IMR-90 (cell line): ENCODE measurements around the gene PTPRH. TPM values are rescaled to one million over a fixed set of nuclear protein-coding genes. Genes with fewer than 3 reads are reported as not detected.

Source experiments
- ATAC-seq: fragments of 200-7000 bp; cut with Tn5 transposase; 2 replicates; pipeline ENCODE4 v1.9.1; 2020; ENCODE audit warnings: low read depth, mild to moderate bottlenecking, moderate library complexity
- BruUV-seq: library from RNA; stranded (reverse); fragments of 400-500 nt; replicated peaks from 2 replicates; lab custom pipeline; 2021; lab: Mats Ljungman, UMichigan
- CTCF ChIA-PET: fragments of 300-600 bp; formaldehyde crosslinking; extraction: SDS; loops from one replicate; lab custom pipeline; 2021; ENCODE audit warnings: antibody characterized with exemption; lab: Yijun Ruan, JAX
- POLR2A ChIA-PET: fragments of 300-600 bp; sonication (Branson Sonifier 250); formaldehyde crosslinking; loops from one replicate; lab custom pipeline; 2022; ENCODE audit warnings: antibody characterized with exemption; ENCODE audit not compliant: unreplicated experiment; lab: Charles Lee
- DNase-seq: peaks from one replicate; pipeline ENCODE4 v3.0.0; 2013
- H2AFZ ChIP-seq: replicated peaks from 2 replicates; pipeline ENCODE3; 2013; ENCODE audit warnings: low read length, mild to moderate bottlenecking; ENCODE audit not compliant: poor library complexity
- H2AK5ac ChIP-seq: 2 replicates; pipeline ENCODE4 v1.6.1; 2013; ENCODE audit warnings: low read depth, low read length, inconsistent platforms
- H2AK9ac ChIP-seq: replicated peaks from 2 replicates; pipeline ENCODE3; 2013; ENCODE audit warnings: mild to moderate bottlenecking, low read depth, low read length, moderate library complexity; ENCODE audit not compliant: poor library complexity
- H2BK120ac ChIP-seq: 2 replicates; pipeline ENCODE4 v1.6.1; 2013; ENCODE audit warnings: low read depth, low read length, inconsistent platforms
- H2BK15ac ChIP-seq: 3 replicates; pipeline ENCODE4 v1.6.1; 2013; ENCODE audit warnings: low read depth, low read length, inconsistent platforms
- H2BK20ac ChIP-seq: 2 replicates; pipeline ENCODE4 v1.6.1; 2013; ENCODE audit warnings: low read depth, mild to moderate bottlenecking, inconsistent platforms, low read length, moderate library complexity
- H2BK5ac ChIP-seq: 2 replicates; pipeline ENCODE4 v1.6.1; 2013; ENCODE audit warnings: mild to moderate bottlenecking, low read depth, low read length, inconsistent platforms; ENCODE audit not compliant: poor library complexity, severe bottlenecking
- H3K14ac ChIP-seq: replicated peaks from 2 replicates; pipeline ENCODE4 v1.6.1; 2013; ENCODE audit warnings: low read depth, low read length, inconsistent platforms
- H3K18ac ChIP-seq: 2 replicates; pipeline ENCODE4 v1.6.1; 2013; ENCODE audit warnings: low read depth, low read length, control low read depth
- H3K23ac ChIP-seq: 2 replicates; pipeline ENCODE4 v1.6.1; 2013; ENCODE audit warnings: low read depth, low read length, inconsistent platforms
- H3K27ac ChIP-seq: 2 replicates; pipeline ENCODE4 v1.5.1; 2013; ENCODE audit warnings: mild to moderate bottlenecking, control low read depth, low read length; ENCODE audit not compliant: insufficient read depth
- H3K27me3 ChIP-seq: 2 replicates; pipeline ENCODE4 v1.6.1; 2013; ENCODE audit warnings: low read length; ENCODE audit not compliant: control insufficient read depth, insufficient read depth
- H3K36me3 ChIP-seq: 2 replicates; pipeline ENCODE4 v1.6.1; 2013; ENCODE audit warnings: low read length, mixed read lengths; ENCODE audit not compliant: control insufficient read depth, insufficient read depth
- H3K4ac ChIP-seq: 2 replicates; pipeline ENCODE4 v1.6.1; 2013; ENCODE audit warnings: low read depth, low read length, inconsistent platforms
- H3K4me1 ChIP-seq: 2 replicates; pipeline ENCODE4 v1.6.1; 2013; ENCODE audit warnings: low read length, mixed read lengths; ENCODE audit not compliant: control insufficient read depth, insufficient read depth
- H3K4me2 ChIP-seq: 2 replicates; pipeline ENCODE4 v1.6.1; 2013; ENCODE audit warnings: low read depth, mild to moderate bottlenecking, control low read depth, low read length, moderate library complexity
- H3K4me3 ChIP-seq: 2 replicates; pipeline ENCODE4 v1.5.1; 2013; ENCODE audit warnings: low read depth, mild to moderate bottlenecking, control low read depth, low read length, moderate library complexity; ENCODE audit not compliant: insufficient read depth
- H3K56ac ChIP-seq: 2 replicates; pipeline ENCODE4 v1.6.1; 2013; ENCODE audit warnings: low read length, inconsistent platforms; ENCODE audit not compliant: insufficient read depth; ENCODE audit errors: extremely low read depth
- H3K79me1 ChIP-seq, 2 experiments: 2 replicates each; pipeline ENCODE4 v1.6.1; 2013; ENCODE audit warnings: low read length in 2 of 2, inconsistent platforms in 1 of 2, low read depth in 1 of 2
- H3K9ac ChIP-seq: 2 replicates; pipeline ENCODE4 v1.6.1; 2013; ENCODE audit warnings: low read depth, low read length, control low read depth
- H3K9me1 ChIP-seq: 2 replicates; pipeline ENCODE4 v1.6.1; 2013; ENCODE audit warnings: low read length, inconsistent platforms; ENCODE audit not compliant: insufficient read depth
- H3K9me3 ChIP-seq: 2 replicates; pipeline ENCODE4 v1.6.1; 2013; ENCODE audit warnings: low read length; ENCODE audit not compliant: control insufficient read depth, insufficient read depth
- H4K20me1 ChIP-seq: 2 replicates; pipeline ENCODE4 v1.6.1; 2013; ENCODE audit warnings: low read length, inconsistent platforms; ENCODE audit not compliant: insufficient read depth
- H4K5ac ChIP-seq: 2 replicates; pipeline ENCODE4 v1.6.1; 2013; ENCODE audit warnings: mild to moderate bottlenecking, low read depth, low read length, control low read depth
- H4K8ac ChIP-seq, 2 experiments: 2 replicates each; pipeline ENCODE4 v1.6.1; 2013; ENCODE audit warnings: low read depth in 2 of 2, low read length in 2 of 2, control low read depth in 1 of 2, inconsistent platforms in 1 of 2
- H4K91ac ChIP-seq: 2 replicates; pipeline ENCODE4 v1.6.1; 2013; ENCODE audit warnings: low read depth, low read length, inconsistent platforms; ENCODE audit not compliant: insufficient read depth
- BHLHE40 ChIP-seq: fragments of 150-350 bp; IDR thresholded peaks from 2 replicates; pipeline ENCODE4 v1.6.1; 2016; ENCODE audit warnings: mild to moderate bottlenecking, low read depth, low read length
- MAFK ChIP-seq: IDR thresholded peaks from 2 replicates; pipeline ENCODE4 v1.6.1; 2012; ENCODE audit warnings: low read depth, low read length, improper control_type of control experiment
- POLR2A ChIP-seq: IDR thresholded peaks from 2 replicates; pipeline ENCODE4 v1.6.1; 2012; ENCODE audit warnings: mild to moderate bottlenecking, low read depth, low read length
- RAD21 ChIP-seq: IDR thresholded peaks from 2 replicates; pipeline ENCODE4 v1.6.1; 2012; ENCODE audit warnings: low read length, improper control_type of control experiment
- RFX5 ChIP-seq: IDR thresholded peaks from 2 replicates; pipeline ENCODE4 v1.8.0; 2012; ENCODE audit warnings: low read depth, mild to moderate bottlenecking, low read length, moderate library complexity
- WGBS, 2 experiments: methylation state at CpG; one replicate each; pipeline versions ENCODE4 v1.1.5 to v1.1.7; 2013; ENCODE audit warnings: missing lambda C conversion rate in 2 of 2; ENCODE audit not compliant: insufficient read length in 1 of 2; ENCODE audit errors: extremely low coverage in 2 of 2; 5-methylcytosine and 5-hydroxymethylcytosine counted together
- dilution Hi-C: fragments of 300-500 bp; cut with HindIII; formaldehyde crosslinking; loops from one replicate; pipeline ENCODE4 v1.14.3; 2018; ENCODE audit warnings: low sequenced_read_pairs; ENCODE audit not compliant: unreplicated experiment
- in situ Hi-C: fragments of 300-500 bp; cut with MboI; formaldehyde crosslinking; loops from 3 replicates; pipeline ENCODE4 v1.14.3; 2019; ENCODE audit warnings: low sequenced_read_pairs, inconsistent platforms, mixed read lengths
- intact Hi-C: fragments of 100-400 bp; cut with micrococcal nuclease; formaldehyde crosslinking; loops from 2 replicates; pipeline ENCODE4 v1.10.0; 2022
- polyA plus RNA-seq, 3 experiments: library from polyadenylated mRNA; depleted of rRNA; stranded (reverse); fragments of >200 nt; gene quantifications; 2 replicates each; pipeline ENCODE4 v1.2.3, GENCODE V29; 2012; ENCODE audit warnings: low replicate concordance in 1 of 3
- total RNA-seq: library from RNA; depleted of rRNA; stranded (reverse); fragments of >200 nt; gene quantifications from 2 replicates; pipeline ENCODE4 v1.2.3, GENCODE V29; 2012

The PTPRH gene
- total and polyA plus RNA-seq, 2 of the 4 experiments (the other 2 are of a cell fraction) = 1.3 to 3.4 TPM

GRCh38 chr19:55242517-55242916 lies 33.2 kb upstream of the PTPRH start:
- CTCF ChIA-PET = interaction anchor here (0.7 kb wide), 1 partner anchor 175 kb away, joined by 3 read pairs; no protein-coding TSS in a partner anchor
- H3K56ac ChIP-seq = no peak overlapping the region

More at GRCh38 chr19:55242517-55242916, 33.2 kb upstream of the PTPRH start:
- POLR2A ChIA-PET = no interaction called here
- Histone ChIP-seq H3K4me2 (no peak overlapping the region), H2AFZ (no peak overlapping the region), H2BK120ac (no peak overlapping the region), H3K9me1 (peaks cover 1% of the 10 kb centered on the region), H3K9ac (no peak overlapping the region), H4K91ac (no peak overlapping the region), H3K14ac (no peak overlapping the region), H3K27me3 (no peaks in the 10 kb centered on the region), H2AK5ac (no peak overlapping the region), H3K27ac (no peak overlapping the region), H3K18ac (no peak overlapping the region), H3K36me3 (peaks cover 73% of the 10 kb centered on the region), H2BK15ac (no peak overlapping the region), H3K4ac (no peak overlapping the region), H3K79me1 (peaks cover 8 to 45% of the 10 kb centered on the region in 2 experiments; a peak in 3 of 4 replicates), H4K8ac (no peak overlapping the region), H2AK9ac (no peak overlapping the region), H2BK5ac (no peak overlapping the region), H3K23ac (no peak overlapping the region), H3K4me1 (no peaks in the 10 kb centered on the region), H2BK20ac (no peak overlapping the region), H3K9me3 (no peaks in the 10 kb centered on the region), H3K4me3 (no peak overlapping the region), H4K5ac (no peak overlapping the region), H4K20me1 (peaks cover 14% of the 10 kb centered on the region)
- WGBS, 2 experiments = 92% methylated on average over 4 of the region's 7 CpGs; no CpG with 5 or more reads in 1 of the 2 experiments
- dilution Hi-C loops (no loop called here), intact Hi-C loops (no loop called here), in situ Hi-C loops (no loop called here)
- TF ChIP-seq RFX5 (no peak), RAD21 (no peak), BHLHE40 (no peak), MAFK (no peak), POLR2A (no peak)
- ATAC-seq (no peak), DNase-seq (no peak)
- no TSS peak for BruUV-seq
